GM12878 (cell line): ENCODE data around the gene MOGAT3.

Source experiments
- CHD4 ChIP-seq: fragments of 200-600 bp; sonication (generic); IDR thresholded peaks from 2 replicates; pipeline ENCODE4 v1.6.1; 2016; ENCODE audit warnings: mild to moderate bottlenecking
- MYC ChIP-seq: IDR thresholded peaks from 2 replicates; pipeline ENCODE4 v1.6.1; 2011; ENCODE audit warnings: mild to moderate bottlenecking, low read length, moderate library complexity, inconsistent platforms; ENCODE audit not compliant: insufficient read depth, insufficient replicate concordance, insufficient read length, severe bottlenecking
- NFYB ChIP-seq: IDR thresholded peaks from 2 replicates; pipeline ENCODE4 v1.6.1; 2011; ENCODE audit warnings: low read depth, mild to moderate bottlenecking, low read length, improper control_type of control experiment, moderate library complexity; ENCODE audit not compliant: insufficient read depth
- POLR2A ChIP-seq: IDR thresholded peaks from 2 replicates; pipeline ENCODE4 v1.6.1; 2011; ENCODE audit warnings: low read depth, mild to moderate bottlenecking, low read length
- POLR2AphosphoS2 ChIP-seq: IDR thresholded peaks from 2 replicates; pipeline ENCODE4 v1.6.1; 2011; ENCODE audit warnings: low read depth, mild to moderate bottlenecking, low read length, improper control_type of control experiment, moderate library complexity

GRCh38 chr7:101241015-101241363 is 40.2 kb upstream of the MOGAT3 start:
- TF ChIP-seq CHD4: no peak
- TF ChIP-seq POLR2A: no peak
- no peak for TF ChIP-seq NFYB
- TF ChIP-seq POLR2AphosphoS2: no peak
- TF ChIP-seq MYC: no peak
